GM23338 (cell line): Measurements from ENCODE around the gene GAREM1. TPM values are rescaled to one million over a fixed set of nuclear protein-coding genes. Genes with fewer than 3 reads are reported as not detected.
A peak's percentile ranks its signal among the peaks of the same experiment; 100 is the strongest.

Experiments used
- ATAC-seq: fragments of 200-7000 bp; cut with Tn5 transposase; 3 replicates; pipeline ENCODE4 v1.9.1; 2020
- DNase-seq: peaks from one replicate; pipeline ENCODE4 v3.0.0-alpha.2; 2015; ENCODE audit warnings: low spot score
- H2AFZ ChIP-seq: fragments of 200-600 bp; sonication (generic); 2 replicates; pipeline ENCODE4 v1.8.0; 2016; ENCODE audit warnings: antibody characterized with exemption, mild to moderate bottlenecking, moderate library complexity
- H3F3A ChIP-seq: fragments of 200-600 bp; sonication (generic); replicated peaks from 2 replicates; pipeline ENCODE4 v1.8.0; 2017; ENCODE audit warnings: antibody characterized with exemption, mixed run types, low read depth
- H3K27ac ChIP-seq: fragments of 200-600 bp; sonication (generic); 2 replicates; pipeline ENCODE4 v1.6.1; 2016; ENCODE audit warnings: low read depth
- H3K27me3 ChIP-seq: fragments of 200-600 bp; sonication (generic); 2 replicates; pipeline ENCODE4 v1.8.0; 2016; ENCODE audit warnings: mild to moderate bottlenecking, mixed run types, moderate library complexity; ENCODE audit not compliant: insufficient read depth
- H3K36me3 ChIP-seq: fragments of 200-600 bp; sonication (generic); 2 replicates; pipeline ENCODE4 v1.8.0; 2016; ENCODE audit warnings: mild to moderate bottlenecking; ENCODE audit not compliant: insufficient read depth
- H3K4me1 ChIP-seq: fragments of 200-600 bp; sonication (generic); 2 replicates; pipeline ENCODE4 v1.8.0; 2016; ENCODE audit warnings: mild to moderate bottlenecking, moderate library complexity; ENCODE audit not compliant: insufficient read depth
- H3K4me2 ChIP-seq: fragments of 200-600 bp; sonication (generic); 2 replicates; pipeline ENCODE4 v1.7.1; 2017; ENCODE audit warnings: mixed run types
- H3K4me3 ChIP-seq: fragments of 200-600 bp; sonication (generic); 2 replicates; pipeline ENCODE4 v1.6.1; 2016; ENCODE audit warnings: mixed run types
- H3K79me2 ChIP-seq: fragments of 200-600 bp; sonication (generic); replicated peaks from 2 replicates; pipeline ENCODE4 v1.8.0; 2017; ENCODE audit warnings: mild to moderate bottlenecking; ENCODE audit not compliant: insufficient read depth
- H3K9me2 ChIP-seq: fragments of 200-600 bp; sonication (generic); 2 replicates; pipeline ENCODE4 v1.8.0; 2017; ENCODE audit not compliant: insufficient read depth
- H4K20me1 ChIP-seq: fragments of 200-600 bp; sonication (generic); replicated peaks from 2 replicates; pipeline ENCODE4 v1.8.0; 2017; ENCODE audit warnings: mild to moderate bottlenecking; ENCODE audit not compliant: insufficient read depth
- H3K27ac Mint-ChIP-seq: 2 replicates; pipeline ENCODE4 v1.8.0; 2020; ENCODE audit warnings: inconsistent platforms, mild to moderate bottlenecking, moderate library complexity, mixed read lengths
- H3K27me3 Mint-ChIP-seq: 3 replicates; pipeline ENCODE4 v1.8.0; 2022; ENCODE audit warnings: low read depth, mild to moderate bottlenecking, moderate library complexity, mixed read lengths, inconsistent platforms; ENCODE audit not compliant: insufficient read depth, poor library complexity
- H3K36me3 Mint-ChIP-seq: 3 replicates; pipeline ENCODE4 v1.8.0; 2021; ENCODE audit warnings: low read depth, mild to moderate bottlenecking, inconsistent platforms, moderate library complexity, mixed read lengths
- H3K4me1 Mint-ChIP-seq: 3 replicates; pipeline ENCODE4 v1.8.0; 2020; ENCODE audit warnings: mild to moderate bottlenecking, inconsistent platforms, mixed read lengths
- H3K4me3 Mint-ChIP-seq: 3 replicates; pipeline ENCODE4 v1.8.0; 2021; ENCODE audit warnings: moderate library complexity, mild to moderate bottlenecking, inconsistent platforms, mixed read lengths
- H3K9me3 Mint-ChIP-seq: 3 replicates; pipeline ENCODE4 v1.8.0; 2020; ENCODE audit warnings: moderate library complexity, mild to moderate bottlenecking, inconsistent platforms, mixed read lengths
- POLR2AphosphoS5 ChIP-seq: IDR thresholded peaks from 2 replicates; pipeline ENCODE4 v1.6.1; 2016; ENCODE audit warnings: antibody characterized with exemption, low read depth
- ZNF114 ChIP-seq: fragments of 250-450 bp; sonication (Bioruptor Pico); IDR thresholded peaks from 2 replicates; pipeline ENCODE4 v1.5.0; 2020; ENCODE audit warnings: mild to moderate bottlenecking, moderate library complexity
- polyA plus RNA-seq: library from polyadenylated mRNA; unstranded; fragments of >200 nt; fragmentation: Nextera tagmentation; extraction: Ambion mirVana; gene quantifications from 2 replicates; pipeline ENCODE4 v1.2.1, GENCODE V29; 2016
- total RNA-seq: library from RNA; depleted of rRNA; stranded (reverse); fragments of >200 nt; shearing (Covaris generic); gene quantifications from 2 replicates; pipeline ENCODE4 v1.2.3, GENCODE V29; 2014
- TF ChIP-seq, protein P1 (sequence below): fragments of 250-450 bp; sonication (Bioruptor Pico); IDR thresholded peaks from 2 replicates; pipeline ENCODE4 v1.5.0; 2020; ENCODE audit warnings: mild to moderate bottlenecking, moderate library complexity
- TF ChIP-seq, protein P2 (sequence below): IDR thresholded peaks from one replicate; pipeline ENCODE4 v1.6.1; 2018; ENCODE audit warnings: antibody characterized with exemption; ENCODE audit not compliant: unreplicated experiment
- TF ChIP-seq, protein P3 (sequence below), 2 experiments: fragments of 200-600 bp in 1 of 2; sonication (generic) in 1 of 2; conservative IDR thresholded peaks; 2 replicates each; pipeline versions ENCODE4 v1.5.1 to v1.6.1; 2016 to 2017; ENCODE audit warnings: antibody characterized with exemption in 2 of 2, low read depth in 2 of 2, mild to moderate bottlenecking in 2 of 2, moderate library complexity in 1 of 2

Gene GAREM1
- total and polyA plus RNA-seq, 2 experiments from 2014 or later: 2.7 to 6.0 TPM

DNA sequence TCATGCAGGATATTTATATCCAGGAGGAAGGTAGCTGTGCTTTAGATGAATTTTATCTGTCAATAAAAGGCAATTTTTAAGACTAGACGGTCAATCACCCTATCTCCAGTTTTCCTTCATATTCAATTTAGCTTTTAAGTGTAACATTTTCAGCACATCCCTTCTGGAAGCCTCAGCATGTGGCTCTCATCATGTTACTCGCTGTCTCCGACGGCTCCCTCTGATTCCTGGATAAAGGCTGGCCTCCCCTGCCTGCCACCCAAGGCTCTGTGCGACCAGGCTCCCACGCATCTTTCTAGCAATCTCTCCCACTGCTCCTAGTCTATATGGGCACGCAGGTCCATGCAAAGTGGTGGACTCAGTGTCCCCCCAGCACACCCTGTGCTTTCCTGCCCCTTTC lies 196.4 kb downstream of the GAREM1 start (continued):
- TF ChIP-seq, protein P1, sequence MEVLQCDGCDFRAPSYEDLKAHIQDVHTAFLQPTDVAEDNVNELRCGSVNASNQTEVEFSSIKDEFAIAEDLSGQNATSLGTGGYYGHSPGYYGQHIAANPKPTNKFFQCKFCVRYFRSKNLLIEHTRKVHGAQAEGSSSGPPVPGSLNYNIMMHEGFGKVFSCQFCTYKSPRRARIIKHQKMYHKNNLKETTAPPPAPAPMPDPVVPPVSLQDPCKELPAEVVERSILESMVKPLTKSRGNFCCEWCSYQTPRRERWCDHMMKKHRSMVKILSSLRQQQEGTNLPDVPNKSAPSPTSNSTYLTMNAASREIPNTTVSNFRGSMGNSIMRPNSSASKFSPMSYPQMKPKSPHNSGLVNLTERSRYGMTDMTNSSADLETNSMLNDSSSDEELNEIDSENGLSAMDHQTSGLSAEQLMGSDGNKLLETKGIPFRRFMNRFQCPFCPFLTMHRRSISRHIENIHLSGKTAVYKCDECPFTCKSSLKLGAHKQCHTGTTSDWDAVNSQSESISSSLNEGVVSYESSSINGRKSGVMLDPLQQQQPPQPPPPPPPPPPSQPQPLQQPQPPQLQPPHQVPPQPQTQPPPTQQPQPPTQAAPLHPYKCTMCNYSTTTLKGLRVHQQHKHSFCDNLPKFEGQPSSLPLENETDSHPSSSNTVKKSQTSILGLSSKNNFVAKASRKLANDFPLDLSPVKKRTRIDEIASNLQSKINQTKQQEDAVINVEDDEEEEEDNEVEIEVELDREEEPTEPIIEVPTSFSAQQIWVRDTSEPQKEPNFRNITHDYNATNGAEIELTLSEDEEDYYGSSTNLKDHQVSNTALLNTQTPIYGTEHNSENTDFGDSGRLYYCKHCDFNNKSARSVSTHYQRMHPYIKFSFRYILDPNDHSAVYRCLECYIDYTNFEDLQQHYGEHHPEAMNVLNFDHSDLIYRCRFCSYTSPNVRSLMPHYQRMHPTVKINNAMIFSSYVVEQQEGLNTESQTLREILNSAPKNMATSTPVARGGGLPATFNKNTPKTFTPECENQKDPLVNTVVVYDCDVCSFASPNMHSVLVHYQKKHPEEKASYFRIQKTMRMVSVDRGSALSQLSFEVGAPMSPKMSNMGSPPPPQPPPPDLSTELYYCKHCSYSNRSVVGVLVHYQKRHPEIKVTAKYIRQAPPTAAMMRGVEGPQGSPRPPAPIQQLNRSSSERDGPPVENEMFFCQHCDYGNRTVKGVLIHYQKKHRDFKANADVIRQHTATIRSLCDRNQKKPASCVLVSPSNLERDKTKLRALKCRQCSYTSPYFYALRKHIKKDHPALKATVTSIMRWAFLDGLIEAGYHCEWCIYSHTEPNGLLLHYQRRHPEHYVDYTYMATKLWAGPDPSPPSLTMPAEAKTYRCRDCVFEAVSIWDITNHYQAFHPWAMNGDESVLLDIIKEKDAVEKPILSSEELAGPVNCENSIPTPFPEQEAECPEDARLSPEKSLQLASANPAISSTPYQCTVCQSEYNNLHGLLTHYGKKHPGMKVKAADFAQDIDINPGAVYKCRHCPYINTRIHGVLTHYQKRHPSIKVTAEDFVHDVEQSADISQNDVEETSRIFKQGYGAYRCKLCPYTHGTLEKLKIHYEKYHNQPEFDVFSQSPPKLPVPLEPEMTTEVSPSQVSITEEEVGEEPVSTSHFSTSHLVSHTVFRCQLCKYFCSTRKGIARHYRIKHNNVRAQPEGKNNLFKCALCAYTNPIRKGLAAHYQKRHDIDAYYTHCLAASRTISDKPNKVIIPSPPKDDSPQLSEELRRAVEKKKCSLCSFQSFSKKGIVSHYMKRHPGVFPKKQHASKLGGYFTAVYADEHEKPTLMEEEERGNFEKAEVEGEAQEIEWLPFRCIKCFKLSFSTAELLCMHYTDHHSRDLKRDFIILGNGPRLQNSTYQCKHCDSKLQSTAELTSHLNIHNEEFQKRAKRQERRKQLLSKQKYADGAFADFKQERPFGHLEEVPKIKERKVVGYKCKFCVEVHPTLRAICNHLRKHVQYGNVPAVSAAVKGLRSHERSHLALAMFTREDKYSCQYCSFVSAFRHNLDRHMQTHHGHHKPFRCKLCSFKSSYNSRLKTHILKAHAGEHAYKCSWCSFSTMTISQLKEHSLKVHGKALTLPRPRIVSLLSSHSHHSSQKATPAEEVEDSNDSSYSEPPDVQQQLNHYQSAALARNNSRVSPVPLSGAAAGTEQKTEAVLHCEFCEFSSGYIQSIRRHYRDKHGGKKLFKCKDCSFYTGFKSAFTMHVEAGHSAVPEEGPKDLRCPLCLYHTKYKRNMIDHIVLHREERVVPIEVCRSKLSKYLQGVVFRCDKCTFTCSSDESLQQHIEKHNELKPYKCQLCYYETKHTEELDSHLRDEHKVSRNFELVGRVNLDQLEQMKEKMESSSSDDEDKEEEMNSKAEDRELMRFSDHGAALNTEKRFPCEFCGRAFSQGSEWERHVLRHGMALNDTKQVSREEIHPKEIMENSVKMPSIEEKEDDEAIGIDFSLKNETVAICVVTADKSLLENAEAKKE (CRISPR knock-in tag): no peak
- TF ChIP-seq, protein P2, sequence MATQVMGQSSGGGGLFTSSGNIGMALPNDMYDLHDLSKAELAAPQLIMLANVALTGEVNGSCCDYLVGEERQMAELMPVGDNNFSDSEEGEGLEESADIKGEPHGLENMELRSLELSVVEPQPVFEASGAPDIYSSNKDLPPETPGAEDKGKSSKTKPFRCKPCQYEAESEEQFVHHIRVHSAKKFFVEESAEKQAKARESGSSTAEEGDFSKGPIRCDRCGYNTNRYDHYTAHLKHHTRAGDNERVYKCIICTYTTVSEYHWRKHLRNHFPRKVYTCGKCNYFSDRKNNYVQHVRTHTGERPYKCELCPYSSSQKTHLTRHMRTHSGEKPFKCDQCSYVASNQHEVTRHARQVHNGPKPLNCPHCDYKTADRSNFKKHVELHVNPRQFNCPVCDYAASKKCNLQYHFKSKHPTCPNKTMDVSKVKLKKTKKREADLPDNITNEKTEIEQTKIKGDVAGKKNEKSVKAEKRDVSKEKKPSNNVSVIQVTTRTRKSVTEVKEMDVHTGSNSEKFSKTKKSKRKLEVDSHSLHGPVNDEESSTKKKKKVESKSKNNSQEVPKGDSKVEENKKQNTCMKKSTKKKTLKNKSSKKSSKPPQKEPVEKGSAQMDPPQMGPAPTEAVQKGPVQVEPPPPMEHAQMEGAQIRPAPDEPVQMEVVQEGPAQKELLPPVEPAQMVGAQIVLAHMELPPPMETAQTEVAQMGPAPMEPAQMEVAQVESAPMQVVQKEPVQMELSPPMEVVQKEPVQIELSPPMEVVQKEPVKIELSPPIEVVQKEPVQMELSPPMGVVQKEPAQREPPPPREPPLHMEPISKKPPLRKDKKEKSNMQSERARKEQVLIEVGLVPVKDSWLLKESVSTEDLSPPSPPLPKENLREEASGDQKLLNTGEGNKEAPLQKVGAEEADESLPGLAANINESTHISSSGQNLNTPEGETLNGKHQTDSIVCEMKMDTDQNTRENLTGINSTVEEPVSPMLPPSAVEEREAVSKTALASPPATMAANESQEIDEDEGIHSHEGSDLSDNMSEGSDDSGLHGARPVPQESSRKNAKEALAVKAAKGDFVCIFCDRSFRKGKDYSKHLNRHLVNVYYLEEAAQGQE: no peak
- TF ChIP-seq ZNF114 (CRISPR knock-in tag) (no peak), POLR2AphosphoS5 (no peak)

- peak; percentile 83 for DNase-seq
- TF ChIP-seq, protein P3, sequence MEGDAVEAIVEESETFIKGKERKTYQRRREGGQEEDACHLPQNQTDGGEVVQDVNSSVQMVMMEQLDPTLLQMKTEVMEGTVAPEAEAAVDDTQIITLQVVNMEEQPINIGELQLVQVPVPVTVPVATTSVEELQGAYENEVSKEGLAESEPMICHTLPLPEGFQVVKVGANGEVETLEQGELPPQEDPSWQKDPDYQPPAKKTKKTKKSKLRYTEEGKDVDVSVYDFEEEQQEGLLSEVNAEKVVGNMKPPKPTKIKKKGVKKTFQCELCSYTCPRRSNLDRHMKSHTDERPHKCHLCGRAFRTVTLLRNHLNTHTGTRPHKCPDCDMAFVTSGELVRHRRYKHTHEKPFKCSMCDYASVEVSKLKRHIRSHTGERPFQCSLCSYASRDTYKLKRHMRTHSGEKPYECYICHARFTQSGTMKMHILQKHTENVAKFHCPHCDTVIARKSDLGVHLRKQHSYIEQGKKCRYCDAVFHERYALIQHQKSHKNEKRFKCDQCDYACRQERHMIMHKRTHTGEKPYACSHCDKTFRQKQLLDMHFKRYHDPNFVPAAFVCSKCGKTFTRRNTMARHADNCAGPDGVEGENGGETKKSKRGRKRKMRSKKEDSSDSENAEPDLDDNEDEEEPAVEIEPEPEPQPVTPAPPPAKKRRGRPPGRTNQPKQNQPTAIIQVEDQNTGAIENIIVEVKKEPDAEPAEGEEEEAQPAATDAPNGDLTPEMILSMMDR (conservative IDR thresholded peaks at IDR 0.05; ENCODE audit: low read depth in 2 of 2): peak; percentile 74 to 84
These were observed 198.9 kb downstream of the GAREM1 start for GRCh38 chr18:32271672-32272208.

More at GRCh38 chr18:32271672-32272208, 198.9 kb downstream of the GAREM1 start:
- H3K4me1 Mint-ChIP-seq: peaks cover 6% of the 10 kb centered on the region; the same call in 2 of the 3 replicates
- H3K4me3 ChIP-seq: no peak overlapping the region
- no peaks in the 10 kb centered on the region for H4K20me1 ChIP-seq
- peaks cover 3% of the 10 kb centered on the region for H3K27me3 Mint-ChIP-seq
- H3K27ac ChIP-seq: 0 out of 2 replicates have a peak overlapping the region, but pooled peaks have one; percentile 21
- no peak overlapping the region for H2AFZ ChIP-seq
- no peak overlapping the region; the same call in 1 of the 2 replicates for H3K27ac Mint-ChIP-seq
- no peaks in the 10 kb centered on the region for H3K36me3 ChIP-seq
- H3K36me3 Mint-ChIP-seq: no peaks in the 10 kb centered on the region; the same call in 2 of the 3 replicates
- H3K4me1 ChIP-seq: no peaks in the 10 kb centered on the region
- no peaks in the 10 kb centered on the region; the same call in 1 of the 2 replicates for H3K9me2 ChIP-seq
- H3F3A ChIP-seq: no peaks in the 10 kb centered on the region
- H3K27me3 ChIP-seq: no peaks in the 10 kb centered on the region
- H3K79me2 ChIP-seq: no peaks in the 10 kb centered on the region
- ATAC-seq: peak; percentile 85
- H3K4me3 Mint-ChIP-seq: no peak overlapping the region
- H3K9me3 Mint-ChIP-seq: no peaks in the 10 kb centered on the region
- H3K4me2 ChIP-seq: no peak overlapping the region
